GM18907 (cell line): Measurements from ENCODE around the gene EOLA1.

Source experiments
- ATAC-seq: cut with Tn5 transposase; IDR thresholded peaks from one replicate; pipeline ENCODE4 v1.9.1; 2021; ENCODE audit warnings: mild to moderate bottlenecking, moderate library complexity; ENCODE audit not compliant: unreplicated experiment

EOLA1 gene

GRCh38 chrX:149540621-149541520, at the start of gene EOLA1:
EOLA1 (plus strand) TSS chrX:149541012; CDS start chrX:149545631, 4,619 bp downstream.
- peak; percentile 82 for ATAC-seq

- no peak for ATAC-seq
Measured at GRCh38 chrX:149491812-149492211, 49.0 kb upstream of the EOLA1 start.

GRCh38 chrX:149493567-149494562, 46.9 kb upstream of the EOLA1 start:
- no peak for ATAC-seq

- no peak for ATAC-seq
Measured at GRCh38 chrX:149494844-149495565, 45.8 kb upstream of the EOLA1 start.

GRCh38 chrX:149495573-149496071, 45.2 kb upstream of the EOLA1 start:
- ATAC-seq: no peak

DNA sequence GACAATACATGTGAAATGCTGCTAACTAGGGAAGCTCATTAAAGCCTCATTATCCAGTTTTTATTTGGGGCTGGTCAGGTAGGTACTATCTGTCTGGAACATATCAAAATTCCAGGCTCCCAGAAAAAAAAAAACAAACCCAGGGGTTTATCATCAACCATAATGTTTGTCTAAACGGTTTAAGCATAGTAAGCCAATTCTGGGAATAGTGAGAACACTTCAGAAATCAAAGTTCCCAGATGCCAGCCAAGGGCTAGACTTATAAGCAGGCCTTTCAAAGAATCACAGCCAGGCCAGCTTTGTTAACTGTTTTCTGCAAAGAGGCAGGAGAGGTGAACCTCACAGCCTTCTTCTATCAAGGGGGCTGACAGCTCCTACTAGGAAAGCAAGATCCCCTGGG, 43.8 kb upstream of the EOLA1 start:
- no peak for ATAC-seq

- ATAC-seq: no peak
Measured at GRCh38 chrX:149497626-149498025, 43.2 kb upstream of the EOLA1 start.

- no peak for ATAC-seq
Measured at GRCh38 chrX:149498767-149499166, 42.0 kb upstream of the EOLA1 start.

- ATAC-seq: no peak
Measured at GRCh38 chrX:149499766-149500165, 41.0 kb upstream of the EOLA1 start.

DNA sequence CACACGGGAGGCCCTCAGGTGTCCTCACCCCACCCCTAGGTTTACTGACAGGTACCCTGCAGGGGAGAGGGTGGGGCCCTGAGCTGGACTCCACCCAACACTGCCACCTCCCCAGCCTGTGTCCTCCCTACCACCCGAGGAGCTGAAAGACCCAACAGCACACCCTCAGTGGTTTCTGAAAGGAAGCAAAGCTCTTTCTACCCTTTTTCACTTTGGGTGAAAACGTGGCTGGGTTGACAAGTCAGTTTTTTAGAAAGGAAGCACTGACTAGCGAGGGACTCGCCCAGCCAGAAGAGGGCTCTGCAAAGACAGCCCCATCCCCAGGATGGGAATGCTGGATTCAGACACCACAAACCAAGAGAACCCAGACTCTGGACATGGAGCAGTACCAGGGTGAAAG, 37.9 kb upstream of the EOLA1 start:
- ATAC-seq: peak; percentile 9

DNA sequence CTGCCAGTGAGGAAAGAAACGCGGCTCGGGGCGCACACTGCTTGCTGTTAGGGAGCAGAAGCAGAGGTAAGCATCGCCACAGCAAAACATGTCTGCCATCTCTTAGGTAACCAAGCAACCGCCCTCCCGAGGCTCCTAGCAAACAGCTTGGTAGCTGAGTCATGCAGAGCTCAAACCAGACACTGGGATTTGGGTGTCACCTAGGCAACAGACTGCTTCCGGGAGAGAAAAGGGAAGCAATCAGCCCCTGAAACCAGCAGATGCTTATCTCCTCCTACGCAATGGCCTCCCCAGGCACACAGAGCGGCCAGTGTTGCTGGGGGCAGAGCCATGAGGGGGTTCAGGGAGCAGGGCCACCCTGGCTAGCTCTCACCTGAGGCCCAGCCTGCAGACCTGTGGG, 37.4 kb upstream of the EOLA1 start:
- peak; percentile 79 for ATAC-seq

GRCh38 chrX:149504226-149504914, 36.4 kb upstream of the EOLA1 start:
- ATAC-seq: peak; percentile 40

GRCh38 chrX:149504915-149505651, 35.7 kb upstream of the EOLA1 start, which contains the start of gene IDS:
IDS (minus strand) TSS chrX:149505306; CDS start chrX:149505137, 169 bp downstream.
- ATAC-seq: peak; percentile 81

DNA sequence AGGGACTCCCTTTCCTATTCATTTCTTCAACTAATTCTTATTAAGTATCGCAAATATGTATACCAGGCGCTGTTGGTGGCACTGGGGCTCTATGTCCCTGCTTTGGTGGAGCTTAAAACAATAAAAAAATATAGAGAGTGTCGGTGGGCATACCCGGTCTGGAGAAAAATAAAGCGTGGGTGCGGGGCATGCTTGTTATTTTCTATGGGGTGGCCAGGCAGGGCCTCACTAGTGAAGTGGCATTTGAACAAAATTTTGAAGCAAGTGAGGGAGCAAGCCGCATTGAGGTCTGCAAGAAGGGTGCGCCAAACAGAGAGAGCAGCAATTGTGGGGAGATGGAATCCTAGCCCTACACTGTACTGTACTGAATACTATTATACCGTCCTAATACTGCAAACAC, 35.1 kb upstream of the EOLA1 start:
- no peak for ATAC-seq

- ATAC-seq: no peak
Measured at GRCh38 chrX:149506349-149506748, 34.5 kb upstream of the EOLA1 start.

DNA sequence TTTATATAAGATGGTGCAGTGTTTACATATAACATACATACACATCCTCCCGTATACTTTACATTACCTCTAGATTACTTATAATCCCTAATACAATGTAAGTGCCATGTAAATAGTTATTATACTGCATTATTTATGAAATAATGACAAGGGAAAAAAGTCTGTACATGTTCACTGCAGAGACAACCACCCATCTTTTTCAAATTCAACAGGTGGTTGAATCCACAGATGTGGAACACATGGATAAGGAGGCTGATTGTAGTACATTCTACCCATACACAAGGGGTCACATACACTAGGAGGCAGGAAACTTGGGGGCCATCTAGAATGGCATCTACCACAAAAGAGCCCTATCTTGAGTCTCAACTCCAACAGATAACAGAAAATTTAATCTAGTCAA, 32.3 kb upstream of the EOLA1 start:
- no peak for ATAC-seq

GRCh38 chrX:149510386-149510785, 30.4 kb upstream of the EOLA1 start:
- peak; percentile 51 for ATAC-seq

- no peak for ATAC-seq
Measured at GRCh38 chrX:149511081-149511480, 29.7 kb upstream of the EOLA1 start.

DNA sequence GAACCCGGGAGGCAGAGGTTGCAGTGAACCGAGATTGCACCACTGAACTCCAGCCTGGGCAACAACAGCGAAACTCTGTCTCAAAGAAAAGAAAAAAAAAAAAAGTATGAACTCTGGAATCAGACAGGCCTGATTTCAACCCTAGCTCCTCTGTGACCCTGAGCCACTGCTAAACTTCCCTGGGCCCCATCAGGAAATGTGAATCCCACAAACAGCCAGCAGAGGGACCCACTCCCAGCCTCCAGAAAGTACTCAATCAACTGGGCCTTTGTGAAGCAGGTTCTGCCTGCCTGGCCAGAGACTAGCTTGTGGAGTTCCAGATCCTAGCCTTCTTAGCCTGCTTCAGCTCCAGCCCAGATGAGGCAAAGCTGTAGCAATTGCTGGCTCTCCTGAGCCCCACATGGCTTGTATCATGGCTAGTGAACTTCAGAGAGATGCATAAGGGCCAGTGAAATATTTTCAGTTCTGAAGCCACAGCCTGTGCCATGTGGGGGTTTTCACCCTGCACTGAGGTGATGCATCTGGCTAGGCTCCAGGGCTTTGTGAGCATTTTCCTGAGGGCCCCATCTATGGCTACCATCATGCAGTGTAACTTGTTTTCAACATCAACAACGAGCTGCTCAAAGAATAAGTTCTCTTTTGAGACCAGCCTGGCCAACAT, 28.5 kb upstream of the EOLA1 start:
- peak; percentile 85 for ATAC-seq
